GM12878 (cell line): ENCODE results near the gene SCG3. TPM values are rescaled to one million over a fixed set of nuclear protein-coding genes. Genes with fewer than 3 reads are reported as not detected.

ENCODE experiments used
- ATAC-seq: fragments of 200-7000 bp; cut with Tn5 transposase; 3 replicates; pipeline ENCODE4 v1.9.1; 2020; ENCODE audit warnings: mild to moderate bottlenecking, moderate library complexity
- BruUV-seq: library from RNA; stranded (reverse); fragments of 400-500 nt; replicated peaks from 2 replicates; lab custom pipeline; 2021; lab: Mats Ljungman, UMichigan
- CTCF ChIA-PET: fragments of 300-600 bp; sonication (Branson Sonifier 250); formaldehyde crosslinking; extraction: SDS; loops from one replicate; lab custom pipeline; 2021; ENCODE audit warnings: inconsistent platforms; lab: Yijun Ruan, JAX
- POLR2A ChIA-PET: fragments of 350-600 bp; formaldehyde crosslinking; extraction: SDS; loops from one replicate; lab custom pipeline; 2021; ENCODE audit warnings: inconsistent platforms; lab: Charles Lee
- RAD21 ChIA-PET: fragments of 300-600 bp; sonication (Branson Sonifier 250); formaldehyde crosslinking; loops from one replicate; lab custom pipeline; 2023; ENCODE audit warnings: antibody characterized with exemption; ENCODE audit not compliant: unreplicated experiment; lab: Charles Lee
- SMC1A ChIA-PET: fragments of 300-600 bp; sonication (Branson Sonifier 250); formaldehyde crosslinking; loops from one replicate; lab custom pipeline; 2023; ENCODE audit not compliant: unreplicated experiment, uncharacterized antibody; lab: Charles Lee
- DNase-seq: peaks from one replicate; pipeline ENCODE4 v3.0.0-alpha.2; 2011; ENCODE audit warnings: low read depth, low spot score
- FAIRE-seq: peaks from 3 replicates; lab custom pipeline; 2011; peaks lifted over from hg19 to GRCh38; lab: Jason Lieb, UNC
- H2AFZ ChIP-seq: 2 replicates; pipeline ENCODE4 v1.6.0; 2011; ENCODE audit warnings: low read depth, low read length, control low read depth; ENCODE audit not compliant: control insufficient read depth
- H3K27ac ChIP-seq: 2 replicates; pipeline ENCODE4 v1.5.1; 2011; ENCODE audit warnings: control low read depth; ENCODE audit not compliant: control insufficient read depth, insufficient read depth
- H3K27me3 ChIP-seq, 2 experiments: replicated peaks in 1 of 2; 2 replicates each; pipeline versions ENCODE4 v1.6.0 to v1.6.1; 2011; ENCODE audit warnings: low read length in 1 of 2; ENCODE audit not compliant: control insufficient read depth in 2 of 2, insufficient read depth in 2 of 2
- H3K36me3 ChIP-seq, 2 experiments: 2 replicates each; pipeline ENCODE4 v1.5.1; 2011; ENCODE audit warnings: low read length in 1 of 2; ENCODE audit not compliant: control insufficient read depth in 2 of 2, insufficient read depth in 2 of 2
- H3K4me1 ChIP-seq: 2 replicates; pipeline ENCODE4 v1.6.1; 2011; ENCODE audit warnings: mild to moderate bottlenecking, low read length, moderate library complexity, mixed read lengths; ENCODE audit not compliant: control insufficient read depth, insufficient read depth
- H3K4me2 ChIP-seq: 2 replicates; pipeline ENCODE4 v1.6.0; 2011; ENCODE audit warnings: control low read depth; ENCODE audit not compliant: control insufficient read depth, insufficient read depth
- H3K4me3 ChIP-seq: fragments of 200-600 bp; sonication (generic); 2 replicates; pipeline ENCODE4 v1.5.1; 2016
- H3K79me2 ChIP-seq: 2 replicates; pipeline ENCODE4 v1.6.0; 2011; ENCODE audit warnings: low read length; ENCODE audit not compliant: control insufficient read depth, insufficient read depth
- H3K9ac ChIP-seq: 2 replicates; pipeline ENCODE4 v1.8.0; 2011; ENCODE audit warnings: low read length, control low read depth, mixed read lengths; ENCODE audit not compliant: control insufficient read depth, insufficient read depth
- H3K9me3 ChIP-seq: replicated peaks from 3 replicates; pipeline ENCODE4 v1.5.1; 2011; ENCODE audit warnings: mild to moderate bottlenecking, low read length; ENCODE audit not compliant: control insufficient read depth, insufficient read depth
- H4K20me1 ChIP-seq: 2 replicates; pipeline ENCODE4 v1.6.0; 2011; ENCODE audit not compliant: control insufficient read depth, insufficient read depth
- BRCA1 ChIP-seq: IDR thresholded peaks from 2 replicates; pipeline ENCODE4 v1.6.1; 2011; ENCODE audit warnings: low read depth, low read length, improper control_type of control experiment
- KLF5 ChIP-seq: fragments of 450-650 bp; IDR thresholded peaks from 2 replicates; pipeline ENCODE4 v1.6.1; 2014; ENCODE audit warnings: mild to moderate bottlenecking; ENCODE audit not compliant: partially characterized antibody
- MEF2A ChIP-seq: IDR thresholded peaks from 2 replicates; pipeline ENCODE4 v1.6.1; 2011; ENCODE audit warnings: low read depth, mild to moderate bottlenecking, low read length, moderate library complexity; ENCODE audit not compliant: insufficient read depth
- PAX5 ChIP-seq: IDR thresholded peaks from 2 replicates; pipeline ENCODE4 v1.6.1; 2011; ENCODE audit warnings: low read depth, low read length, borderline replicate concordance
- POLR2A ChIP-seq: IDR thresholded peaks from 2 replicates; pipeline ENCODE4 v1.6.1; 2011; ENCODE audit warnings: low read depth, mild to moderate bottlenecking, low read length
- YY1 ChIP-seq: IDR thresholded peaks from 2 replicates; pipeline ENCODE4 v1.6.1; 2011; ENCODE audit warnings: low read depth, mild to moderate bottlenecking, low read length
- ZBTB11 ChIP-seq: fragments of 450-650 bp; formaldehyde crosslinking; IDR thresholded peaks from 2 replicates; pipeline ENCODE4 v1.5.0; 2022; ENCODE audit warnings: mild to moderate bottlenecking, missing genetic modification characterization
- WGBS: methylation state at CpG from one replicate; pipeline ENCODE4 v1.1.6; 2016; ENCODE audit warnings: low lambda C conversion rate; ENCODE audit not compliant: insufficient replicate concordance, insufficient coverage; ENCODE audit errors: missing lambda C conversion rate; 5-methylcytosine and 5-hydroxymethylcytosine counted together
- in situ Hi-C: fragments of 300-500 bp; cut with MboI; formaldehyde crosslinking; loops from 9 replicates; pipeline ENCODE4 v1.14.3; 2018; ENCODE audit warnings: mixed read lengths
- intact Hi-C: fragments of 100-400 bp; cut with micrococcal nuclease; formaldehyde crosslinking; loops from one replicate; pipeline ENCODE4 v1.14.2; 2022; ENCODE audit not compliant: unreplicated experiment
- polyA plus RNA-seq, 11 experiments: library from polyadenylated mRNA; depleted of rRNA in 4 of 11; unstranded in 6 of 11; stranded (reverse) in 5 of 11; fragments of >200 nt; fragmentation: Nextera tagmentation in 4 of 11; fragmentation: Illumina TruSeq in 1 of 11; extraction: Ambion mirVana in 4 of 11; extraction: Trizol in 1 of 11; gene quantifications; 1 replicate in 1 of 11; 2 replicates in 10 of 11; pipeline versions ENCODE4 v1.2.1 to v1.2.3, GENCODE V29; 2011 to 2016; ENCODE audit warnings: inconsistent platforms in 2 of 11, missing spikeins in 2 of 11, low read depth in 1 of 11
- total RNA-seq, 4 experiments: library from RNA; depleted of rRNA in 3 of 4; stranded (reverse); fragments of >200 nt in 3 of 4; fragmentation: Illumina TruSeq in 1 of 4; extraction: Trizol in 1 of 4; gene quantifications; 2 replicates each; pipeline versions ENCODE4 v1.2.1 to v1.2.3, GENCODE V29; 2013 to 2021

The SCG3 gene
- total and polyA plus RNA-seq, 10 of the 15 experiments (the other 5 are each of a cell fraction or from before 2014, with no cell fraction given), result 0.03 to 0.15 (median 0.04) TPM; not detected in 7

- intact Hi-C loops (no loop called here), in situ Hi-C loops (no loop called here)
- ChIA-PET CTCF (interaction anchor here (0.6 to 1.3 kb wide), 4 partner anchors 10 to 229 kb away, joined by 3 to 5 read pairs (median 3); no protein-coding TSS in a partner anchor), POLR2A (no interaction called here), RAD21 (interaction anchor here (1.2 kb wide), 1 partner anchor 115 kb away, joined by 4 read pairs; no protein-coding TSS in a partner anchor), SMC1A (interaction anchor here (1.0 to 1.6 kb wide), 2 partner anchors 70 to 115 kb away, joined by 3 to 6 read pairs; no protein-coding TSS in a partner anchor)
- no TSS peak for BruUV-seq
- no peak for TF ChIP-seq MEF2A
- no peak for TF ChIP-seq PAX5
- TF ChIP-seq BRCA1, result no peak
- TF ChIP-seq KLF5, result no peak
- no peak for TF ChIP-seq YY1
- TF ChIP-seq POLR2A, result no peak
- no peak for TF ChIP-seq ZBTB11 (CRISPR knock-in tag)
- no peak overlapping the region for H3K4me2 ChIP-seq
- H3K9ac ChIP-seq, result no peak overlapping the region
- H3K9me3 ChIP-seq, result no peaks in the 10 kb centered on the region
- no peaks in the 10 kb centered on the region for H3K27me3 ChIP-seq
- no peaks in the 10 kb centered on the region for H4K20me1 ChIP-seq
- FAIRE-seq (no peak), DNase-seq (no peak), ATAC-seq (no peak)
- H3K27ac ChIP-seq, result no peak overlapping the region
- H3K36me3 ChIP-seq, result no peaks in the 10 kb centered on the region
- H3K4me1 ChIP-seq, result no peaks in the 10 kb centered on the region
- H3K4me3 ChIP-seq, result no peak overlapping the region
- WGBS, result 66% methylated on average over 2 of the region's 2 CpGs
- no peaks in the 10 kb centered on the region for H3K79me2 ChIP-seq
- H2AFZ ChIP-seq, result no peak overlapping the region
Observed at GRCh38 chr15:51661072-51661471, 20.2 kb upstream of the SCG3 start.
